Small intestine (tissue), 4 donors: Measurements from ENCODE around the gene CYP8B1. TPM values are rescaled to one million over a fixed set of nuclear protein-coding genes. Genes with fewer than 3 reads are reported as not detected.

Source experiments
- polyA plus RNA-seq, 4 donors: library from polyadenylated mRNA; stranded (reverse) in 3 of 4; unstranded in 1 of 4; fragments of 200-250 nt in 3 of 4; fragments of 120-200 nt in 1 of 4; gene quantifications; one replicate each; pipeline versions ENCODE4 v1.2.1 to v1.2.3, GENCODE V29; 2013
- donor health status: healthy with polysubstance abuse.
- donor health status: Bipolar disorder and iron deficiency.
- donor health status: healthy.

CYP8B1 gene
- polyA plus RNA-seq, 4 donors: 0.01 to 0.25 TPM; not detected in 2

Other genes with a start within 250 kb of the CYP8B1 start
- 10 to 100 TPM in 1 of 4 donors, 1 to 10 TPM in 2, under 1 TPM in 1; 0.89 to 11.4 (median 7.8) TPM for gene ZBTB47, start 222.2 kb downstream of the CYP8B1 start, polyA plus RNA-seq
- gene KLHL40, start 190.3 kb downstream of the CYP8B1 start, polyA plus RNA-seq: 1 to 10 TPM in 1 of 4 donors, under 1 TPM in 3; 0.01 to 1.1 (median 0.60) TPM
- gene HHATL, start 173.1 kb downstream of the CYP8B1 start, polyA plus RNA-seq: 1 to 10 TPM in 2 of 4 donors, under 1 TPM in 2; 0.13 to 5.4 (median 1.2) TPM
- gene CCDC13, start 102.6 kb downstream of the CYP8B1 start, polyA plus RNA-seq: 1 to 10 TPM in 1 of 4 donors, under 1 TPM in 3; 0.37 to 2.7 (median 0.66) TPM
- gene HIGD1A, start 71.4 kb downstream of the CYP8B1 start, polyA plus RNA-seq: 100 to 1,000 TPM; 118 to 333 (median 255) TPM
- 1 to 10 TPM in 2 of 4 donors, under 1 TPM in 2; 0.22 to 2.5 (median 1.3) TPM for gene ACKR2, start 66.4 kb downstream of the CYP8B1 start, polyA plus RNA-seq
- gene ZNF662, start 30.3 kb upstream of the CYP8B1 start, polyA plus RNA-seq: 10 to 100 TPM in 1 of 4 donors, 1 to 10 TPM in 1, under 1 TPM in 2; 0.54 to 20.4 (median 1.1) TPM
- 1 to 10 TPM in 2 of 4 donors, under 1 TPM in 2; 0.27 to 3.3 (median 1.4) TPM for gene GASK1A, start 103.4 kb upstream of the CYP8B1 start, polyA plus RNA-seq
- 10 to 100 TPM in 1 of 4 donors, 1 to 10 TPM in 3; 1.3 to 10.6 (median 4.7) TPM for gene POMGNT2, start 230.2 kb upstream of the CYP8B1 start, polyA plus RNA-seq